ENCODE measurements around the gene PDS5A.

- TF ChIP-seq TAF1 (IDR thresholded peaks at IDR 0.05; ENCODE audit: borderline replicate concordance, insufficient read depth, low read length) (no peak), REST (IDR thresholded peaks at IDR 0.05; ENCODE audit: insufficient read depth in 1 of 2, low read depth in 2 of 2, low read length in 2 of 2) (no peak), POLR2AphosphoS5 (IDR thresholded peaks at IDR 0.05; ENCODE audit: low read depth, low read length) (no peak), SIN3A (IDR thresholded peaks at IDR 0.05; ENCODE audit: borderline replicate concordance, insufficient read depth, low read length) (no peak), FOXP2 (optimal IDR thresholded peaks at IDR 0.05; ENCODE audit: borderline replicate concordance, extremely low read depth, extremely low read length, insufficient read depth) (no peak)
Measured at GRCh38 chr4:39924014-39924413, 53.7 kb downstream of the PDS5A start.

All from PFSK-1 (cell line).